OCI-M2 (cell line): ENCODE measurements around the gene GMPR2.

Experiments
- DNase-seq: peaks from one replicate; lab custom pipeline; 2025; ENCODE audit not compliant: unreplicated experiment; lab: John Stamatoyannopoulos, UW

The GMPR2 gene

DNA sequence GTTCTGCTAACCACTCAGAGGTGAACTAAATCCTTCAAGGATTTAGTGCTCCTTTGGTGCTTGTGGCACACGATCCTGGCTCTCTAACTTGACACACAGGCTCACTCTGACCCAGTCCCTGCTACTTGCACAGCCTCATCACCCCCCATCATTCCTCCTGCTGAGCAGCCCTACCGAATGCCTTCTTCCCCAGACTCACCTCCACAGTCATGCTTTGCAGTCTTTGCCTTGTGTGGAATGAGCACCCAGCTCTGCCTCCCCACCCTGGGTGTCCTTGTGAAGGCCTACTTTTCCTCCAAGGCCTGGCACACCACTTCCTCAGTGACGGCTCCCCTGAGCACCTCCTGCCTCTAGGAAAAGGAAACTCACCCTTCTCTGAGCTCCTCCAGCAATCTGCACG lies 17.6 kb downstream of the GMPR2 start:
- DNase-seq, result no peak

DNA sequence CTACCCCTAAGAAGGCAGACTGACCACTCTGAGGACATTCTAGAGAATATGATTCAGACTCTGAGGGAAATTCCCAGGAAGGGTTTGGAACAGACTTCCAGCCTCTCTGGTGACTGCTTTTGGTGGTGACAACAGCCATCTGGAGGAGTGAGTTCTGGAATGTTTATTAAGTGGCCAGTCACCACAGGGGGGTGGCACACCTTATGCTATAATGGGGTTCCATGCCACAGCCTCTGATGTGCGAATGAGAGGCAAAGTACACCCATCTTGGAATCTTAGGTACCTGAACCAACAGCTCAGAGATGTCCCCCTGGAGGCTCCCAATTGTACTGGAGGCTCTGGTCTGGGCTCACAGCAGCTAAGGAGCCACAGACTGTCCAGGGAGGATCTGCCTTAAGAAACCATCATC lies 19.2 kb downstream of the GMPR2 start:
- no peak for DNase-seq

DNA sequence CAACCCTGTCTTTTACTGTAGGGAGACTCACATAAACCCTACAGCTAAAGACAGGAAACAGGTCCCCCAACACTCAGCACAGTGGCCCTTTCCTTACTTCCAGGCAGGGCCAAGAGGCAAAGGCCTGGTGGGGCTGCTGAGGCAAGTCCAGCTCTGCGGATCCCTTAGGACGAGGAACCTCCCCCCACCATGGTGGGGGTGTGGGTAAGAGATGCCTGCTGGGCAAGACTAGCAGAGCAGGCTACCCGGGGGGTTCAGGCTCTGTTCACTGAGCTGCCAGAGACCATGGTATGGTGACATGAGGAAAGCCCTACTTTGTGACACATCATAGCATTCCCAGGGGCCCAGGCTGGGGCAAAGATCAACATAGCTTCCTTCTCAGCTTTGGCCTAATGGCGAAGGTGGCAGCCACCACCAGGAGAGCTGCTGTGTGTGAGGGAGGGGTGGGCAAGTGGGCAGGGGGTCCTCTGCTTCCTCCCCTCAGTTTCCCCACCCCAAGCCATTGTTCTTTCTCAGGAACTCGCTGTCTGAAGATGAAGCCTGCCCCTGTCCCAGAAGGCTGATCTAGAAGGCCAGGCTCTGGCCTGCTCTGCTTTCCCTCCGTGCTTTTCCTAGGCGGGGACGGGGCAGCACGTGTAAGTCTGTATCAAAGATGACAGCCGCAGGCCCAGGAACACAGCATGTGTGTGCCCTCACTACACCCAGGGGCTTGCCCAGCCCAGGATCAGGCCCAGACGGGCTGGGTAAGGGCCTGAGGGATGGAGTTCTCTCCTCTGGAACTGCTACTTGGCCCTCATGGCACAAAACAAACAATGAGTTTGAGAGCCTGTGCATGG lies 19.8 kb downstream of the GMPR2 start:
- no peak for DNase-seq

- DNase-seq, result no peak
Observed at GRCh38 chr14:24253936-24254335, 21.2 kb downstream of the GMPR2 start.

DNA sequence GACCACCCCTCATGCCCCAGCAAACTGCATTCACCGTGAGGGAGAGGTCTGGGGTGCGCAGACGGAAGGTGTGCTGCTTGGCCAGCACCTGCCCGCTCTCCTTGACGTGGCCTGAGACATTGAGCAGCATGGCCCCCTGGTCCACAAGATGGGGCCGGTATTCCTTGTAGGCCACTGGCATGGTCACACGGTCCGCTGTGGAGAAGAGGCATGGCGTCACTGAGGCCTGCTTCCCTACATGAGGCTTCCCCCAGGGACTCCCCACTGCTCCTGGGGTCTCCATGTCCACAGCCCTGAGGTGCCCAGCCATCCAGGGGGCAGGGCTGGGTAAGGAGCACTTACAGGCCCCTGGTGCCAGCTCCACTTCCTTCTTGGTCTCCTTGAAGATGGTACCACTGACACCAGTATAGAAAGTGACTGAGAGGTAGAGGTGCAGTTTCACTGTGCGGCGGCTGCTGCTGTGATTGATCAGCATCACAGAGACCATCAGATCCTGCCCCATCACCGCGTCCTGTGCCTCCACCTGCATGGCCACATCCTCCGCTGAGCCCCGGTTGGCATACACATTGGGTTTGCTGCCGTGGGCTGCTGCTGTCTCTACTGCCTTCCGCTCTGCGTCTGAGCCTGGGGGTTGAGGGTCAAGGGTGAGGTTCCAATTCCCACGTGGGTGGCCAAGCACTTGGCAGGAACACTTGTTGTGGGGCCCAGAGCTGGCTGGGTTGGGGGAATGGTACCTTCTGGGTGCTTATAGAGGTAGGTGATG lies 22.1 kb downstream of the GMPR2 start:
- no peak for DNase-seq

- no peak for DNase-seq
Observed at GRCh38 chr14:24255438-24255837, 22.7 kb downstream of the GMPR2 start.

DNA sequence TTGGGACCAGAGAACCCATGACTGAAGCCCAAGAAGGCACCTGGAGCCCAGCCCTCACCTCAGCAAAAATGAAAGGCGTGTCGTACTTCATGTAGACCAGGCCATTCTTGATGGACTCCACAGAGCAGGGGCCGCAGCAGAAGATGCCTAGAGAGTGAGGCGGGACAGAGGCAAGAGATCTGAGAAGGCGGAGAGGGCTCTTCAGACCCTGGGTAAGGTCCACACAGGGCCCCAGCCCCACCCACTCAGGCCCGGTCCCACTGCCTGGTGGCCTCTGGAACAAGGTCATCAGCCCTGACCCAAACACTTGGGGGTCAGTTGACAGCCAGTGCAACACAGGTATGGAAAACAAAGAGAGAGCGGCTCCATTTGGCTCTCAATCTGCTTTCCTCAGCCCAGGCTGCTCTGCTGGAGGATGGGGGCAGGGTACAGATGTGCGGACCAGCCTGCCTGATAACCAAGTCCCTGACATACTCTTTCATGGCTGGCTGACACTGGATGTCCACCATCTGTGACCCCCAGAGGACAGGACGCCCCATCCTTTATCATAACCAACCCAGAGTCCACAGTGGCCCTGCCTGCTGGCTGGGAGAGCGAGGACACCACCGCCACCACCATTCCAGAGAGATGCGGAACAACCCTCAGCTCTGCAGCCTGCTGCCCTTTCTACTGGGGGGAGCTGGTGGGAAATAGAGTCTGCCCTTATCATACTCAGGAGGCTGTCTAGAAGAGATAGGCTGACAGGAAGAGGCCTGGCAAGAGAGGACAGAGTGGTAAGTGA lies 23.4 kb downstream of the GMPR2 start:
- DNase-seq, result peak; percentile 84

GRCh38 chr14:24256960-24257359 lies 24.2 kb downstream of the GMPR2 start:
- no peak for DNase-seq

DNA sequence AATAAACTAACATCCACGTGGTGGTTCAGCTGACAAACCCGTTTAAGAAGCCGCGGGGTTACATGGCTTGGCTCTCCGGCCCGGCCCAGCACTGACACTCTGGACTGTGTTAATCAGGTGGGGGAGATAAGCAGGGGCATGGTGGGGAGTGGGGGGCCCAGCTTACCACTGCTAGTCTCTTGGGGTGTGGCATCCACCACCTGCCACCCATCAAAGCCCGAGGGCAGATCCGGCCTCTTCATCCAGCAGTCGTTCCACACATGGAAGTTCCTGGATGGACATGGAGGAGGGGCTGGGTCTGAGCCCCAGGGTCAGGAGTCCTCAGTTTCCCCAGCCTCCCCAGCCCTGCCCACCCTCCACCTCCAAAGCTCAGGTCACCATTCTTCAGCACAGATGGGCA lies 25.4 kb downstream of the GMPR2 start:
- DNase-seq, result no peak

- DNase-seq, result no peak
Observed at GRCh38 chr14:24258548-24259265, 26.0 kb downstream of the GMPR2 start.

GRCh38 chr14:24259282-24260025 lies 26.7 kb downstream of the GMPR2 start:
- no peak for DNase-seq

DNA sequence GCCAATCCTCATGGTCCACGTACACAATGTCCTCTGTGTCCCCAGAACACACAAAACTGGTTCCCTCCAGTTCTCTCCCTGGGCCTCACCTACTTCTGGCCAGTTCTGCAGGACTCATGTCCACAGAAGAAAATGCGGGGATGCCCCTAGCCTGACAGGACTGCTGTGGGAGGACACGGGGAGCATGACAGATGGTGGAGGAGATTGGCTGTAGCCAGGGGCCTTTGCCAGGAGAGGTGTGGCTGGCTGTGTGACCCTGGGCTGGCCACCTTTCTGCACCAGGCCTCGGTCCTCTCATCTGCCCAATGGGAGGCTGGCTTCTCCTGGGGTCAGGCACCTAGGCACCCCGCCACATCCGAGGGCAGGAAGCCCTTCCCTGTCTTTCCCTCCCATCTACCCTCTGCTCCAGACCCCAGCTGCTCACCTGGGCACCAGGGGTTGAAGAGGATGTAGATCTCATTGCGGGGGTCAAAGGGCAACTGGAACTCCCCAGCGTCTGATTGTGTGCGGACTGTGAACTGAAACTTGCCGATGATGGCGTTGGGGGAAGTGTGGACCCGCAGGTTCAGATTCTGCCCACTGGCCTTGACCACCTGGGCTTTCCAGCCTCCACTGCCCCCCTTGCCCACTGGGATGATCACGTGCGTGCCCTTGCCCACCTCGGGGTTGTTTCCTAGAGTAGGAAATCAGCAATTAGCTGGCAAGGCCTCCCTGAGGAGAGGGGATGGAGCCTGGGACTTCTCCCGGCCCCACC lies 27.5 kb downstream of the GMPR2 start:
- no peak for DNase-seq

- DNase-seq, result no peak
Observed at GRCh38 chr14:24260780-24261157, 28.0 kb downstream of the GMPR2 start.

GRCh38 chr14:24261256-24261968 lies 28.7 kb downstream of the GMPR2 start:
- no peak for DNase-seq

- DNase-seq, result no peak
Observed at GRCh38 chr14:24261969-24262327, 29.2 kb downstream of the GMPR2 start.

DNA sequence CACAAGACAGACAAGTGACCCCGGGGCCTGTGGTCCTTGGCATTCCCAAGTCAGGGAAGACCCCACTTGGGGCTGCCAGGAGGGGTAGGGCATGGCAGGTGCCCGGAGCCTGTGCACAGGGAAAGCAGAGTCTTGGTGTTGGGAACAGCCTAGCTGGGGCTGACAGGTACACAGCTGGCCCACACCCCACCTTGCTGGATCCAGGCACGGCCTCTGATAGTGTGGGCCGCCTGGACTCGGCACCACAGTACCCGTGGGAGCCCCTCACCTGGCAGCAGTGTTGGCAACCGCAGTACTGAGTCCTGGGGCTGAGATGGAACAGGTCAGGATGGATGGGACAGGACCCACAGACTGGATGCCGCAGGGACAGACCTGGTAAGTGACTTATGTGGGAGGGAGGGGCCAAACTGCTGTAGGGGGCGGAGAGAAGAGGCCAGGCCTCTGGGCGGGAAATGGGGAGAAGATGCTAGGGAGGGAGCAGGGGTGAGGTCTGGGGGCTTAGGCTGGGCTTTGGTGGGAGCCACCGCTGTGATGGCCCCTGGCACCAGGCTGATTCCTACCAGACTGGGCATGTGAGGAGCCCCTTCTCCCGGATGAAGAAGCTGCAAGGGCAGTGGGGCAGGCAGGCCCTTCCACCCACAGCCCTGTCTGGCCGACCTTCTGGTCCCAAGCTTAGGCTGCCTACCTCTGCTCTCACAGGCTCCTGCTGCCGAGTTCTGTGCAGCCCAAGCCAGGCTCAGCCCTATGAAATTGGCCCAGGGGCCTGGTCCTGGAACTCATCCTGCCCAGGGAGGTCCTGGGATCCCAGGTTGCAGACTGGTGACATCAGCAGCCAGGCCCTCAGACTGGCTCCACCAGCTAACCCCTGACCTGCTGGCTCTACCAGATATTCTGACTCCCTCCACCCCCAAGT lies 30.3 kb downstream of the GMPR2 start, which contains the start of gene TGM1:
Gene TGM1 (minus strand): TSS at position 357 of the 913 bp plus-strand sequence. CDS start 825 bp downstream, outside the sequence.
- no peak for DNase-seq

DNA sequence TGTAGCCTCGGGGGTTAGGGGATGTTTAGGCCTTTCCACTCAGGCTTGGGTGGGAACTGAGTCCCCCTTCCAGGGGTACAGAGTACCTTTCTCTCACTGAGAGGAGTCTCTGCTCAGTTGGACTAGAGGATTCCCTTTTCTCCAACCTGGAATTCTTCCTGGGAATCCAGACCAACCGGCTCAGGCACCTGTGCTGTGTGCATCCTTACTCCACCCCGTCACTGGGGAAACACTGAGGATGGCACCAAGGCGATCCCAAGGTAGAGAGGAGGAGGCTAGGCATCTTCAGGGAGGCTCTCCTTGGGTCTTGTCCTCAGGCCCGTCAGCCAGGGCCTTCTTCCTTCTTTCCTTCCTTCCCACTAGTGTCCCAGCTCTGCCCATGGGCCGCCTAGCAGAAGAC lies 31.1 kb downstream of the GMPR2 start:
- DNase-seq, result no peak

- no peak for DNase-seq
Observed at GRCh38 chr14:24264298-24264697, 31.6 kb downstream of the GMPR2 start.
